CD4-positive, alpha-beta T cell treated with Interleukin-4 for 1 hour (primary cell): Measurements from ENCODE around the gene CFAP97.

Source experiments
- DNase-seq, 2 donors: peaks; one replicate each; pipeline ENCODE4 v3.0.0-alpha.2; 2020 to 2022

Gene CFAP97

GRCh38 chr4:185196437-185196836 lies 7.4 kb downstream of the CFAP97 start:
- DNase-seq = no peak

- no peak for DNase-seq
Measured at GRCh38 chr4:185194924-185195888, 8.6 kb downstream of the CFAP97 start.

- DNase-seq = no peak
Measured at GRCh38 chr4:185192059-185192458, 11.7 kb downstream of the CFAP97 start.

- DNase-seq = no peak
Measured at GRCh38 chr4:185190306-185190856, 13.4 kb downstream of the CFAP97 start.

- DNase-seq = no peak
Measured at GRCh38 chr4:185189606-185190305, 14.0 kb downstream of the CFAP97 start.

GRCh38 chr4:185186769-185187168 lies 17.0 kb downstream of the CFAP97 start:
- DNase-seq = no peak

GRCh38 chr4:185183622-185184281 lies 20.0 kb downstream of the CFAP97 start:
- DNase-seq = peak; percentile 77 to 83

- DNase-seq = no peak
Measured at GRCh38 chr4:185182239-185182638, 21.6 kb downstream of the CFAP97 start.

GRCh38 chr4:185179488-185179887 lies 24.3 kb downstream of the CFAP97 start:
- DNase-seq = no peak

- no peak for DNase-seq
Measured at GRCh38 chr4:185171373-185172071, 32.3 kb downstream of the CFAP97 start.

- DNase-seq = no peak
Measured at GRCh38 chr4:185167234-185167633, 36.6 kb downstream of the CFAP97 start.

GRCh38 chr4:185165605-185166063 lies 38.2 kb downstream of the CFAP97 start:
- DNase-seq = peak in 1 of 2 donors; percentile 69

GRCh38 chr4:185151296-185151695 lies 52.5 kb downstream of the CFAP97 start:
- no peak for DNase-seq

GRCh38 chr4:185149392-185149791 lies 54.4 kb downstream of the CFAP97 start:
- DNase-seq = no peak

GRCh38 chr4:185145572-185145971 lies 58.2 kb downstream of the CFAP97 start:
- no peak for DNase-seq

GRCh38 chr4:185144601-185145240 lies 59.1 kb downstream of the CFAP97 start:
- no peak for DNase-seq

GRCh38 chr4:185143601-185143969 lies 60.2 kb downstream of the CFAP97 start:
- peak in 1 of 2 donors; percentile 19 for DNase-seq

- DNase-seq = peak; percentile 84 to 87
Measured at GRCh38 chr4:185142912-185143600, 60.7 kb downstream of the CFAP97 start, which contains the start of gene SLC25A4. Gene SLC25A4, plus strand, starts transcription at chr4:185143266. Its CDS starts 107 bp downstream, at chr4:185143373.

- DNase-seq = no peak
Measured at GRCh38 chr4:185142564-185142911, 61.3 kb downstream of the CFAP97 start.

- no peak for DNase-seq
Measured at GRCh38 chr4:185141777-185142176, 62.0 kb downstream of the CFAP97 start.

- no peak for DNase-seq
Measured at GRCh38 chr4:185139736-185140135, 64.1 kb downstream of the CFAP97 start.
